Loucy (cell line): Measurements from ENCODE around the gene GABBR2.
"Not testable (repeated sequence)": the region's sequence is repeated elsewhere in the genome, so short reads cannot be mapped to it uniquely, and the experiment has no call there.

Source experiments
- H2AFZ ChIP-seq: fragments of 200-600 bp; sonication (generic); 2 replicates; pipeline ENCODE4 v1.6.0; 2016; ENCODE audit warnings: antibody characterized with exemption, mild to moderate bottlenecking, low read length, moderate library complexity
- H3F3A ChIP-seq: fragments of 200-600 bp; 2 replicates; pipeline ENCODE4 v1.6.0; 2016; ENCODE audit warnings: antibody characterized with exemption, low read depth, mild to moderate bottlenecking
- H3K27me3 ChIP-seq: fragments of 200-600 bp; sonication (generic); 2 replicates; pipeline ENCODE4 v1.6.1; 2014; ENCODE audit warnings: low read length, mild to moderate bottlenecking; ENCODE audit not compliant: insufficient read depth, poor library complexity, severe bottlenecking
- H3K36me3 ChIP-seq: fragments of 200-600 bp; sonication (generic); 2 replicates; pipeline ENCODE4 v1.6.1; 2016; ENCODE audit warnings: low read length; ENCODE audit not compliant: insufficient read depth
- H3K4me1 ChIP-seq: fragments of 200-600 bp; sonication (generic); 2 replicates; pipeline ENCODE4 v1.5.1; 2014; ENCODE audit warnings: low read length, mild to moderate bottlenecking; ENCODE audit not compliant: insufficient read depth, poor library complexity, severe bottlenecking
- H3K4me2 ChIP-seq: fragments of 200-600 bp; sonication (generic); 2 replicates; pipeline ENCODE4 v1.6.0; 2014; ENCODE audit warnings: antibody characterized with exemption, low read length, low read depth, mild to moderate bottlenecking; ENCODE audit not compliant: poor library complexity, severe bottlenecking
- H3K4me3 ChIP-seq: fragments of 200-600 bp; sonication (generic); 2 replicates; pipeline ENCODE4 v1.5.1; 2014; ENCODE audit warnings: low read length, mild to moderate bottlenecking, mixed read lengths; ENCODE audit not compliant: poor library complexity, severe bottlenecking
- H3K79me2 ChIP-seq: fragments of 200-600 bp; sonication (generic); 2 replicates; pipeline ENCODE4 v1.6.1; 2014; ENCODE audit warnings: low read length; ENCODE audit not compliant: insufficient read depth
- H3K9ac ChIP-seq: fragments of 200-600 bp; sonication (generic); 2 replicates; pipeline ENCODE4 v1.6.0; 2014; ENCODE audit warnings: mild to moderate bottlenecking, low read depth, low read length, moderate library complexity; ENCODE audit not compliant: poor library complexity, severe bottlenecking
- H3K9me2 ChIP-seq: fragments of 200-600 bp; sonication (generic); replicated peaks from 2 replicates; pipeline ENCODE4 v1.6.1; 2016; ENCODE audit warnings: low read depth, low read length, mixed read lengths
- H3K9me3 ChIP-seq: fragments of 200-600 bp; sonication (generic); 2 replicates; pipeline ENCODE4 v1.6.1; 2014; ENCODE audit warnings: mild to moderate bottlenecking, antibody characterized with exemption, low read length, low read depth; ENCODE audit not compliant: insufficient read depth
- H4K20me1 ChIP-seq: fragments of 200-600 bp; sonication (generic); 2 replicates; pipeline ENCODE4 v1.6.0; 2014; ENCODE audit warnings: antibody characterized with exemption, low read length, mild to moderate bottlenecking; ENCODE audit not compliant: insufficient read depth, poor library complexity, severe bottlenecking
- CTCF ChIP-seq: fragments of 200-600 bp; sonication (generic); conservative IDR thresholded peaks from 2 replicates; pipeline ENCODE4 v1.5.1; 2014; ENCODE audit warnings: mild to moderate bottlenecking, antibody characterized with exemption, low read length
- EZH2phosphoT487 ChIP-seq: fragments of 200-600 bp; IDR thresholded peaks from 2 replicates; pipeline ENCODE4 v1.6.1; 2018; ENCODE audit warnings: antibody characterized with exemption, mild to moderate bottlenecking, moderate library complexity, borderline replicate concordance

The GABBR2 gene

GRCh38 chr9:98288881-98289280 lies 419.9 kb downstream of the GABBR2 start:
- no peaks in the 10 kb centered on the region for H3K4me1 ChIP-seq
- no peaks in the 10 kb centered on the region for H3K9me3 ChIP-seq
- no peak overlapping the region for H3K4me3 ChIP-seq
- H2AFZ ChIP-seq: no peak overlapping the region
- no peaks in the 10 kb centered on the region for H3K36me3 ChIP-seq
- no peaks in the 10 kb centered on the region for H3K9me2 ChIP-seq
- no peaks in the 10 kb centered on the region for H3K27me3 ChIP-seq
- no peaks in the 10 kb centered on the region for H3F3A ChIP-seq
- H4K20me1 ChIP-seq: no peaks in the 10 kb centered on the region
- no peak overlapping the region for H3K9ac ChIP-seq
- no peak overlapping the region for H3K4me2 ChIP-seq
- no peaks in the 10 kb centered on the region for H3K79me2 ChIP-seq
- TF ChIP-seq EZH2phosphoT487 (no peak), CTCF (no peak)

GRCh38 chr9:98287384-98287783 lies 421.4 kb downstream of the GABBR2 start:
- Histone ChIP-seq H3K4me3 (no peak overlapping the region), H3K9ac (no peak overlapping the region), H3K79me2 (no peaks in the 10 kb centered on the region), H2AFZ (no peak overlapping the region), H3K4me2 (no peak overlapping the region), H3F3A (no peaks in the 10 kb centered on the region), H3K9me3 (no peaks in the 10 kb centered on the region), H3K4me1 (no peaks in the 10 kb centered on the region), H3K27me3 (no peaks in the 10 kb centered on the region), H4K20me1 (no peaks in the 10 kb centered on the region), H3K9me2 (no peaks in the 10 kb centered on the region), H3K36me3 (no peaks in the 10 kb centered on the region)
- TF ChIP-seq EZH2phosphoT487: no peak
- TF ChIP-seq CTCF: no peak

- Histone ChIP-seq H3K9ac (no peak overlapping the region), H3K36me3 (no peaks in the 10 kb centered on the region), H3K4me1 (no peaks in the 10 kb centered on the region), H3F3A (no peaks in the 10 kb centered on the region), H3K79me2 (no peaks in the 10 kb centered on the region), H3K9me3 (no peaks in the 10 kb centered on the region), H3K4me3 (no peak overlapping the region), H4K20me1 (no peaks in the 10 kb centered on the region), H3K9me2 (no peaks in the 10 kb centered on the region), H3K4me2 (no peak overlapping the region), H2AFZ (no peak overlapping the region), H3K27me3 (no peaks in the 10 kb centered on the region)
- TF ChIP-seq EZH2phosphoT487: no peak
Measured at GRCh38 chr9:98285446-98285845, 423.3 kb downstream of the GABBR2 start.

GRCh38 chr9:98284754-98285153 lies 424.0 kb downstream of the GABBR2 start:
- H3K4me2 ChIP-seq: no peak overlapping the region
- no peaks in the 10 kb centered on the region for H3K9me2 ChIP-seq
- H3K79me2 ChIP-seq: no peaks in the 10 kb centered on the region
- no peaks in the 10 kb centered on the region for H3K36me3 ChIP-seq
- no peak overlapping the region for H3K4me3 ChIP-seq
- no peaks in the 10 kb centered on the region for H3K4me1 ChIP-seq
- TF ChIP-seq EZH2phosphoT487 (no peak), CTCF (no peak)
- H3K27me3 ChIP-seq: no peaks in the 10 kb centered on the region
- H3F3A ChIP-seq: no peaks in the 10 kb centered on the region
- no peaks in the 10 kb centered on the region for H3K9me3 ChIP-seq
- no peak overlapping the region for H3K9ac ChIP-seq
- H2AFZ ChIP-seq: no peak overlapping the region
- no peaks in the 10 kb centered on the region for H4K20me1 ChIP-seq

- H3F3A ChIP-seq, H3K9me3 ChIP-seq, H3K27me3 ChIP-seq, H3K36me3 ChIP-seq, H3K4me2 ChIP-seq, H3K4me3 ChIP-seq, H3K9ac ChIP-seq, H3K9me2 ChIP-seq, H2AFZ ChIP-seq, H3K4me1 ChIP-seq, H4K20me1 ChIP-seq, H3K79me2 ChIP-seq: not testable (repeated sequence)
Measured at GRCh38 chr9:98283143-98283542, 425.6 kb downstream of the GABBR2 start.
